Keratinocyte (primary cell): ENCODE data around the gene B3GALT6.

ENCODE experiments used
- CTCF ChIP-seq, 3 experiments: IDR thresholded peaks in 1 of 3; conservative IDR thresholded peaks in 1 of 3; optimal IDR thresholded peaks in 1 of 3; 2 replicates in 2 of 3; 3 replicates in 1 of 3; pipeline versions ENCODE3 to v1.5.1; 2011; ENCODE audit warnings: low read length in 3 of 3, mild to moderate bottlenecking in 3 of 3, moderate library complexity in 2 of 3, control low read depth in 1 of 3, inconsistent platforms in 1 of 3; ENCODE audit not compliant: insufficient read depth in 2 of 3; ENCODE audit errors: extremely low read depth in 1 of 3
- EZH2 ChIP-seq: IDR thresholded peaks from one replicate; pipeline ENCODE4 v1.6.1; 2012; ENCODE audit warnings: inconsistent platforms, mild to moderate bottlenecking, low read length, moderate library complexity

- TF ChIP-seq CTCF (optimal IDR thresholded peaks at IDR 0.05 in 1 of 3, IDR thresholded peaks at IDR 0.05 in 1 of 3, conservative IDR thresholded peaks at IDR 0.05 in 1 of 3; ENCODE audit: extremely low read depth in 1 of 3, insufficient read depth in 2 of 3, low read length in 3 of 3) (no peak), EZH2 (no peak)
These were observed 7.2 kb downstream of the B3GALT6 start for GRCh38 chr1:1239227-1239613.
